Measurements from ENCODE around the gene TRAF3.

DNA sequence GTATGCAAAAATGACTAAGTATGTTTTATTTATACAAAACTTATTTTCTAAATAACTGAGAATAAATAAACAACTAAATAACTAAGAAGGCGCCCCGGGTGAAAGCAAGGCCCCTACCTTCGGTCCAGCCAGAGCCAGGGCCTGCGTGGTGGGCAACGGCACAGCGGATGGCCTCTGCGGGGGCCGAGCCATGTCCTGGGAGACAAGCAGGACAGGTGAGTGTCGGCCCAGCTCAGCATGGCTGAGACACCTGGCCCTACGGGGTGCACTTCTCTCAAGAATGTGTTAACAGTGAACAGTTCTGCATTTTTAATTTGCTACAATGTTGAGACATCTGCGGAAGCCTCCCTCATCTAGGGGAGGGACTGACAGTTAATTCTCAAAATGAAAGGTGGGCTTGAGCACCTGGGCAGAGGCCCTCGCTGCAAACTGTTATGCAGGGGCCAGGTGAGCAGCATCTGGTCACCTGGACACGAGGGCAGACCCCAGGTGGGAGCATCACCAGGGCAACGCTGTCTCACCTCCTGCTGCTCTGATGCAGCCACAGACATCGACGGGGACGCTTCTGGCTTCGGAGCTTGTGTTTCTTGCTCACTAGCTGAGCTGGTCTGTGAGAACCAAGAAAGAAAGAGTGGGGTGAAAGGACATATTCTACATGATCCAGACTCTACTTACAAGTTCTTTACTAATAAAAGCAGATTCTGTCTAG, 177.0 kb downstream of the TRAF3 start:
- no peak for TF ChIP-seq CTCF (IDR thresholded peaks at IDR 0.05; ENCODE audit: low read depth, low read length, missing input control)
- no peak for TF ChIP-seq RAD21 (IDR thresholded peaks at IDR 0.05)
- TF ChIP-seq, protein P1, sequence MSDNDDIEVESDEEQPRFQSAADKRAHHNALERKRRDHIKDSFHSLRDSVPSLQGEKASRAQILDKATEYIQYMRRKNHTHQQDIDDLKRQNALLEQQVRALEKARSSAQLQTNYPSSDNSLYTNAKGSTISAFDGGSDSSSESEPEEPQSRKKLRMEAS (IDR thresholded peaks at IDR 0.05) = no peak
- no peak for TF ChIP-seq RXRA (IDR thresholded peaks at IDR 0.05)
- no peak for TF ChIP-seq YY1 (IDR thresholded peaks at IDR 0.05)
- TF ChIP-seq ZBTB33 (IDR thresholded peaks at IDR 0.05) = no peak
- no peak for TF ChIP-seq EGR1 (IDR thresholded peaks at IDR 0.05; ENCODE audit: low read depth in 2 of 2)
- no peak for TF ChIP-seq ATF3 (IDR thresholded peaks at IDR 0.05)
- no peak for TF ChIP-seq HNF4A (conservative IDR thresholded peaks at IDR 0.05)
- no peak for TF ChIP-seq REST (IDR thresholded peaks at IDR 0.05)
- no peak for TF ChIP-seq JUND (IDR thresholded peaks at IDR 0.05)

Measured in liver (tissue), 3 donors.